Measurements from ENCODE around the gene NCL. TPM values are rescaled to one million over a fixed set of nuclear protein-coding genes. Genes with fewer than 3 reads are reported as not detected.

NCL gene
- total RNA-seq, 5 donors from 2014 or later (not counting 1 experiment from before 2014, with no cell fraction given), result 358 to 468 (median 397) TPM

- H3K4me3 ChIP-seq (ENCODE audit: control insufficient read depth in 1 of 2, extremely low read depth in 1 of 2, low read length in 1 of 2), result no peak overlapping the region
- no peak overlapping the region for H3K27ac ChIP-seq (ENCODE audit: low read length)
- H3K36me3 ChIP-seq (ENCODE audit: control insufficient read depth in 2 of 2, extremely low read depth in 1 of 2, insufficient read depth in 1 of 2, low read length in 1 of 2), result no peaks in the 10 kb centered on the region
- H3K4me1 ChIP-seq (ENCODE audit: control insufficient read depth in 1 of 2, extremely low read depth in 1 of 2, insufficient read depth in 2 of 2, low read length in 2 of 2), result peaks cover 0 to 4% of the 10 kb centered on the region in 2 experiments
- Mint-ChIP-seq H3K27me3 (peaks cover 0 to 3% of the 10 kb centered on the region in 2 donors), H3K4me3 (no peak overlapping the region), H3K9me3 (no peaks in the 10 kb centered on the region), H3K36me3 (no peaks in the 10 kb centered on the region), H3K4me1 (peaks cover 0 to 5% (median 0%) of the 10 kb centered on the region in 3 donors), H3K27ac (no peak overlapping the region)
- no CpG with 5 or more reads among the region's 3 CpGs for WGBS (ENCODE audit: insufficient coverage)
- DNase-seq (no peak), ATAC-seq (replicated peaks in 1 of 4) (peak in 2 of 4 experiments; percentile 23 to 49)
- H3K27me3 ChIP-seq (replicated peaks in 1 of 2; ENCODE audit: control insufficient read depth in 2 of 2, extremely low read depth in 1 of 2, insufficient read depth in 2 of 2, low read length in 1 of 2), result peaks cover 0 to 6% of the 10 kb centered on the region in 2 experiments
- ChIA-PET POLR2A (interaction anchor here (0.6 to 1.0 kb wide), 3 partner anchors 14 to 89 kb away, joined by 3 to 4 read pairs (median 3); no protein-coding TSS in a partner anchor), CTCF (interaction anchor here (0.6 to 1.3 kb wide), 4 partner anchors 12 to 284 kb away, joined by 3 to 6 read pairs (median 4); partner anchors contain the start of gene NCL (in 1 of the 2))
- H3K9me3 ChIP-seq, result no peaks in the 10 kb centered on the region
These were observed 11.7 kb upstream of the NCL start for GRCh38 chr2:231475965-231476364.

GRCh38 chr2:231472816-231473215 lies 8.5 kb upstream of the NCL start:
- Histone ChIP-seq H3K9me3 (no peaks in the 10 kb centered on the region), H3K27ac (ENCODE audit: low read length) (no peak overlapping the region), H3K4me3 (ENCODE audit: control insufficient read depth in 1 of 2, extremely low read depth in 1 of 2, low read length in 1 of 2) (no peak overlapping the region), H3K36me3 (ENCODE audit: control insufficient read depth in 2 of 2, extremely low read depth in 1 of 2, insufficient read depth in 1 of 2, low read length in 1 of 2) (no peaks in the 10 kb centered on the region), H3K4me1 (ENCODE audit: control insufficient read depth in 1 of 2, extremely low read depth in 1 of 2, insufficient read depth in 2 of 2, low read length in 2 of 2) (peaks cover 0 to 11% of the 10 kb centered on the region in 2 experiments), H3K27me3 (replicated peaks in 1 of 2; ENCODE audit: control insufficient read depth in 2 of 2, extremely low read depth in 1 of 2, insufficient read depth in 2 of 2, low read length in 1 of 2) (peaks cover 0 to 6% of the 10 kb centered on the region in 2 experiments)
- WGBS (ENCODE audit: insufficient coverage), result 100% methylated on average over 2 of the region's 3 CpGs
- no peaks in the 10 kb centered on the region for H3K36me3 Mint-ChIP-seq
- H3K27ac Mint-ChIP-seq, result no peak overlapping the region
- no peaks in the 10 kb centered on the region for H3K9me3 Mint-ChIP-seq
- POLR2A ChIA-PET, result no interaction called here
- ATAC-seq (replicated peaks in 1 of 4) (no peak), DNase-seq (no peak)
- no peak overlapping the region for H3K4me3 Mint-ChIP-seq
- CTCF ChIA-PET, result interaction anchor here in 1 of 2 donors (0.7 kb wide), 1 partner anchor 15 kb away, joined by 4 read pairs; no protein-coding TSS in a partner anchor
- peaks cover 0 to 16% (median 2%) of the 10 kb centered on the region in 3 donors for H3K4me1 Mint-ChIP-seq
- H3K27me3 Mint-ChIP-seq, result peaks cover 0 to 3% of the 10 kb centered on the region in 2 donors

GRCh38 chr2:231470246-231470900 lies 6.1 kb upstream of the NCL start:
- Mint-ChIP-seq H3K36me3 (no peaks in the 10 kb centered on the region), H3K4me3 (no peak overlapping the region), H3K27me3 (peaks cover 0 to 3% of the 10 kb centered on the region in 2 donors), H3K27ac (no peak overlapping the region), H3K9me3 (no peaks in the 10 kb centered on the region), H3K4me1 (peaks cover 0 to 22% (median 3%) of the 10 kb centered on the region in 3 donors)
- DNase-seq, result no peak
- Histone ChIP-seq H3K36me3 (ENCODE audit: control insufficient read depth in 2 of 2, extremely low read depth in 1 of 2, insufficient read depth in 1 of 2, low read length in 1 of 2) (no peaks in the 10 kb centered on the region), H3K4me1 (ENCODE audit: control insufficient read depth in 1 of 2, extremely low read depth in 1 of 2, insufficient read depth in 2 of 2, low read length in 2 of 2) (peaks cover 1 to 10% of the 10 kb centered on the region in 2 experiments), H3K4me3 (ENCODE audit: control insufficient read depth in 1 of 2, extremely low read depth in 1 of 2, low read length in 1 of 2) (no peak overlapping the region), H3K27me3 (replicated peaks in 1 of 2; ENCODE audit: control insufficient read depth in 2 of 2, extremely low read depth in 1 of 2, insufficient read depth in 2 of 2, low read length in 1 of 2) (peaks cover 0 to 6% of the 10 kb centered on the region in 2 experiments), H3K27ac (ENCODE audit: low read length) (no peak overlapping the region), H3K9me3 (no peaks in the 10 kb centered on the region)
- POLR2A ChIA-PET, result interaction anchor here in 1 of 2 donors (0.9 kb wide), 1 partner anchor 13 kb away, joined by 3 read pairs; no protein-coding TSS in a partner anchor
- ATAC-seq (replicated peaks in 1 of 4), result no peak
- CTCF ChIA-PET, result interaction anchor here (0.6 to 0.7 kb wide), 3 partner anchors 14 to 91 kb away, joined by 5 to 12 read pairs (median 6); no protein-coding TSS in a partner anchor
- 90% methylated on average over 3 of the region's 6 CpGs for WGBS (ENCODE audit: insufficient coverage)

GRCh38 chr2:231469583-231469950 lies 5.3 kb upstream of the NCL start:
- H3K9me3 Mint-ChIP-seq, result no peaks in the 10 kb centered on the region
- H3K36me3 ChIP-seq (ENCODE audit: control insufficient read depth in 2 of 2, extremely low read depth in 1 of 2, insufficient read depth in 1 of 2, low read length in 1 of 2), result no peaks in the 10 kb centered on the region
- ATAC-seq (replicated peaks in 1 of 4) (no peak), DNase-seq (no peak)
- peaks cover 0 to 3% of the 10 kb centered on the region in 2 donors for H3K27me3 Mint-ChIP-seq
- H3K27me3 ChIP-seq (replicated peaks in 1 of 2; ENCODE audit: control insufficient read depth in 2 of 2, extremely low read depth in 1 of 2, insufficient read depth in 2 of 2, low read length in 1 of 2), result peaks cover 0 to 6% of the 10 kb centered on the region in 2 experiments
- H3K27ac ChIP-seq (ENCODE audit: low read length), result no peak overlapping the region
- WGBS (ENCODE audit: insufficient coverage), result 75% methylated on average over 3 of the region's 3 CpGs
- ChIA-PET CTCF (interaction anchor here (0.7 kb wide), 3 partner anchors 11 to 16 kb away, joined by 5 to 12 read pairs (median 8); no protein-coding TSS in a partner anchor), POLR2A (interaction anchor here in 1 of 2 donors (0.9 kb wide), 1 partner anchor 12 kb away, joined by 3 read pairs; no protein-coding TSS in a partner anchor)
- H3K27ac Mint-ChIP-seq, result peak overlapping the region; percentile 8 to 54
- H3K4me3 ChIP-seq (ENCODE audit: control insufficient read depth in 1 of 2, extremely low read depth in 1 of 2, low read length in 1 of 2), result no peak overlapping the region
- H3K4me1 Mint-ChIP-seq, result peaks cover 0 to 27% (median 5%) of the 10 kb centered on the region in 3 donors
- H3K9me3 ChIP-seq, result no peaks in the 10 kb centered on the region
- no peaks in the 10 kb centered on the region for H3K36me3 Mint-ChIP-seq
- H3K4me1 ChIP-seq (ENCODE audit: control insufficient read depth in 1 of 2, extremely low read depth in 1 of 2, insufficient read depth in 2 of 2, low read length in 2 of 2), result peaks cover 5 to 16% of the 10 kb centered on the region in 2 experiments
- H3K4me3 Mint-ChIP-seq, result no peak overlapping the region

GRCh38 chr2:231467613-231468530 lies 3.6 kb upstream of the NCL start:
- Histone ChIP-seq H3K4me1 (ENCODE audit: control insufficient read depth in 1 of 2, extremely low read depth in 1 of 2, insufficient read depth in 2 of 2, low read length in 2 of 2) (peaks cover 10 to 28% of the 10 kb centered on the region in 2 experiments), H3K27ac (ENCODE audit: low read length) (no peak overlapping the region), H3K27me3 (replicated peaks in 1 of 2; ENCODE audit: control insufficient read depth in 2 of 2, extremely low read depth in 1 of 2, insufficient read depth in 2 of 2, low read length in 1 of 2) (peaks cover 0 to 4% of the 10 kb centered on the region in 2 experiments), H3K4me3 (ENCODE audit: control insufficient read depth in 1 of 2, extremely low read depth in 1 of 2, low read length in 1 of 2) (no peak overlapping the region), H3K9me3 (no peaks in the 10 kb centered on the region), H3K36me3 (ENCODE audit: control insufficient read depth in 2 of 2, extremely low read depth in 1 of 2, insufficient read depth in 1 of 2, low read length in 1 of 2) (no peaks in the 10 kb centered on the region)
- peaks cover 15 to 38% (median 15%) of the 10 kb centered on the region in 3 donors for H3K4me1 Mint-ChIP-seq
- no peak overlapping the region for H3K4me3 Mint-ChIP-seq
- no peak overlapping the region for H3K27ac Mint-ChIP-seq
- no peaks in the 10 kb centered on the region for H3K9me3 Mint-ChIP-seq
- 100% methylated on average over 5 of the region's 12 CpGs for WGBS (ENCODE audit: insufficient coverage)
- ATAC-seq (replicated peaks in 1 of 4) (no peak), DNase-seq (no peak)
- H3K36me3 Mint-ChIP-seq, result peaks cover 7% of the 10 kb centered on the region
- ChIA-PET CTCF (interaction anchor here in 1 of 2 donors (0.9 kb wide), 1 partner anchor 16 kb away, joined by 3 read pairs; no protein-coding TSS in a partner anchor), POLR2A (interaction anchor here (0.6 to 0.7 kb wide), 2 partner anchors 9 to 1077 kb away, joined by 3 read pairs; no protein-coding TSS in a partner anchor)
- peaks cover 0 to 3% of the 10 kb centered on the region in 2 donors for H3K27me3 Mint-ChIP-seq
